K562 treated with DMSO at 1 percent for 12 hours (cell line): ENCODE measurements around the gene BBS4. TPM values are rescaled to one million over a fixed set of nuclear protein-coding genes. Genes with fewer than 3 reads are reported as not detected.

Experiments
- total RNA-seq: library from RNA; unstranded; fragments of 300-600 nt; gene quantifications from 2 replicates; pipeline ENCODE4 v1.2.3, GENCODE V29; 2022; ENCODE audit not compliant: insufficient read depth

Gene BBS4, protein sequence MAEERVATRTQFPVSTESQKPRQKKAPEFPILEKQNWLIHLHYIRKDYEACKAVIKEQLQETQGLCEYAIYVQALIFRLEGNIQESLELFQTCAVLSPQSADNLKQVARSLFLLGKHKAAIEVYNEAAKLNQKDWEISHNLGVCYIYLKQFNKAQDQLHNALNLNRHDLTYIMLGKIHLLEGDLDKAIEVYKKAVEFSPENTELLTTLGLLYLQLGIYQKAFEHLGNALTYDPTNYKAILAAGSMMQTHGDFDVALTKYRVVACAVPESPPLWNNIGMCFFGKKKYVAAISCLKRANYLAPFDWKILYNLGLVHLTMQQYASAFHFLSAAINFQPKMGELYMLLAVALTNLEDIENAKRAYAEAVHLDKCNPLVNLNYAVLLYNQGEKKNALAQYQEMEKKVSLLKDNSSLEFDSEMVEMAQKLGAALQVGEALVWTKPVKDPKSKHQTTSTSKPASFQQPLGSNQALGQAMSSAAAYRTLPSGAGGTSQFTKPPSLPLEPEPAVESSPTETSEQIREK
- 15.8 and 36.0 TPM in 2 replicates for total RNA-seq

DNA sequence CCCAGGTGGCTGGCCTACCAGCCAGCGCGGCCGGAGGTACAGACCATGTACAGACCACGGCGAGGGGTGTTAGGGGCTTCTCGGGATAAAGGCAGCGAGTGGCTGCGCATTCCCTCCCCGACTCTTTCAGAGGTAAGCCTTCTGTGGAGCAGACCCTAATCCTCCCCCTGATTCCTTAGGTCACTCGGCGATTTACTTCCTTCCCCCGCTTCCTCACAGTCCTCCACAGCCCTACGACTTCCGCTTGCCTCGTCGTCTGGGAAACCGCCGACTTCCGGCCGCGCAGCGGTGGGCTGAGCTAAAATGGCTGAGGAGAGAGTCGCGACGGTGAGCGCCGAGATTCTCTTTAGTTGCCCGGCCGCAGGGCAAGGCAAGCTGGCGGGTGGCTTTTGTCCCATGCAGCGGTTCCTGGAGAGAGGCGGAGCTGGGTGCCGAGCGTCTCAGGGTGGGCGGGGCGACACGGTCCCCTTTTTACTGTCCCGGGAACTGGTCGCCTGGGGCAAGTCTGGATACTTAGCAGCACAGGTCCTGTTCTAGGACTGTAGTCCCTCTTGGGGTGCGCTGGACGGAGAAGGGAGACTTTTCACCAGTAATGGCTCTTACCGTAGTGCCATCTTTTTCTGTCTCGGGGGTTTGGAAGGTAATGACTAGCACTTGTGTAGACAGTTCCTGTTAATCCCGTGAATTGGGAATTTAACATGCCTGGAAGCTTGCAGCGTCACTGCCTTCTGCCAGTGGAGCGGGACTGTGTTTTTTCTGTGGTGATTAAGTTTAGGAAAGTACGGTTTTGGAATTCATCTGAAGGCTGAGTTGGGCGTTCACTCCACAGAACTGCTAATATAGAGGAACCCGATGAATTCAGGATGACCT, at the start of gene BBS4, which contains the start of gene HIGD2B:
TSS of gene BBS4 (plus strand) at position 283 of the 870 bp plus-strand sequence. CDS start at position 304, 21 bp downstream.
TSS of gene HIGD2B (minus strand) at position 258 of the 870 bp plus-strand sequence. CDS start 9,808 bp downstream, outside the sequence.

DNA sequence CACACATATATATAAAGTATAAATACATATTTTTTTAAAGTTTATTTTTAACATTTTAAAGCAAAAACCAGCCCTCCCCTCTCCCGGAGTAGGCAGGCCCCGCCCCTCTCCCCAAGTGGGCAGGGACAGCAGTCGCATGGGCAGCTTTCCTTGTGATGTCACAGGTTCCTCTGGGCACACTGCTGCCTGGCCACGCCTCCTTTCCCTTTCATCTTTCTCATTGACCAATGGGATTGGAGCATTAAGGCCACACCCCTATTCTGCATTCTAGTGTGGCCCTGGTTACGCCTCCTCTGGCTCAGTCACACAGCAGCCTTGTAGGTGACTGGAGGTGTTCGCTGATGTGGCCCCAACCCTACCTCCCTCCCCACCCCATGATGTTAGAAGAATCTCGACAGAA, 31.6 kb upstream of the BBS4 start, which contains the start of gene GOLGA6B:
TSS of gene GOLGA6B (plus strand) at position 301 of the 400 bp plus-strand sequence. CDS start at position 342, 41 bp downstream.

DNA sequence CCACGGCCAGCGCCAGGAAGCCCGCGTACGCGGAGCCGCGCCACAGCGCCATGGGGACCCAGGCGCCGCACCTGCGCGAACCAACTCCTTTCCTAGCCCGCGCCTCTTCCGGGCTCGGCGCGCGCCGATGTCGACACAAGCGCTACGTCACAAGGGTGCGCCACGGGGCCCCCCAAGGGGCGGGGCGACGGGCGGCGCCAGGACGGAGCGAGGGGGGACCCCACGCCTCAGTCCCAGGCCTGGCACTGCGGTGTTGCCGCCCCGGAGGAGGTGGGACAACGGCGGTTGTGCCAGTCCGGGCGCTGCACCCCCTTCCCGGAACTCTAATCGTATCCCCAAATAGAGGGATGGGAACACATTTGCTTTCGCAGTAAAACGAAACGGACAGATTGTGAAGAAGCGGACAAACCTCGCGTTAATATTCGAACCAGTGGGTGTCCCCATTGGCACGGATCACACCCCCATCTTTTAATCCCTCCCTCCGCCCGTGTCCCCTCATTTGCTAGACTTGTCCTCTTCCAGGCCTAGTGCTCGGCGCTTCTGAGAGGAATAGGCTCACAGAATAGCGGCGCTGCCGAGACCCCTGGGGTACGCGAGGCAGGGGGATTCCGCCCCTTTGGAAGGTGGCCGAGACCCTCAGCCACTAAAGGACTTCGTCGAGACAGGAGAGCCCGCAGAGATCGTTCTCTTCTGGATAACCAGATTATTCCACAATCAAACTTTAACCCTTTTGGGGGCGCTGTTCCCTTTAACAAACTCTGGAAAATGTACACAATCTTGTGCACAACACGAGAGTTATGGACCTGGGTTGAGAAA, 97.8 kb downstream of the BBS4 start, which contains the start of gene ADPGK:
TSS of gene ADPGK (minus strand) at position 119 of the 816 bp plus-strand sequence. CDS start at position 52, 67 bp downstream.

Other genes with a start within 250 kb of the BBS4 start
- 6.9 and 32.3 TPM in 2 replicates for gene ARIH1, start 211.9 kb upstream of the BBS4 start, total RNA-seq
- not detected in 2 replicates for gene GOLGA6B, start 31.5 kb upstream of the BBS4 start, total RNA-seq
- not detected in 2 replicates for gene HIGD2B, start within 50 bp of the BBS4 start, total RNA-seq
- 27.1 and 57.6 TPM in 2 replicates for gene ADPGK, start 97.6 kb downstream of the BBS4 start, total RNA-seq